ENCODE data around the gene TMPRSS11F.
"Not testable (repeated sequence)": the region's sequence is repeated elsewhere in the genome, so short reads cannot be mapped to it uniquely, and the experiment has no call there.

TMPRSS11F gene

DNA sequence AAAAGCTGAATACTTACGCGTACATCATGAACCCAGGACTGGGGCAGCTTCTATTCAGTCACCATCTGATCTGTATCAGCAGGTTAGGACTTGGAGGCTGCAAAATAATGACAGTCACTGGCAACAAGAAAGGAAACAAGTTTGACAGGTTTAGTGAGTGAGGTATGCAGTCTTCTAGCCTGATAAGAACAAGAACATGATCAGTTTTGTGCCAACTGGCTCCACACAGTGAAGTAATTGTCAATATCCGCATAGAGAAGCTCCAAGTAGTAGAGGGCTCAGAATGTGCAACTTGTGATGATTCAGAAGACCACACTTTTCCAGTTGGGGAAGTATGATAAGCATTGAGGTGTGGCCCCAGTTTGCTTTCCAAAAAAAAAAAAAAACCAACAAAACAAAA lies at the start of gene TMPRSS11F:
Gene TMPRSS11F, minus strand, starts transcription at position 77 of the 400 bp plus-strand sequence. Its CDS starts 49 bp downstream, at position 28.
- POLR2A ChIA-PET: no interaction called here
- no peak for DNase-seq (ENCODE audit: extremely low spot score)
- CTCF ChIA-PET: no interaction called here
- TF ChIP-seq ARNT (IDR thresholded peaks at IDR 0.05): no peak
- no peak for TF ChIP-seq HDGF (IDR thresholded peaks at IDR 0.05; ENCODE audit: borderline replicate concordance)
- no peak for TF ChIP-seq FOXA1 (IDR thresholded peaks at IDR 0.05)
- TF ChIP-seq FOXK2 (IDR thresholded peaks at IDR 0.05): no peak
- TF ChIP-seq LEF1 (IDR thresholded peaks at IDR 0.05; ENCODE audit: borderline replicate concordance): no peak
- TF ChIP-seq SUZ12 (IDR thresholded peaks at IDR 0.05): no peak

DNA sequence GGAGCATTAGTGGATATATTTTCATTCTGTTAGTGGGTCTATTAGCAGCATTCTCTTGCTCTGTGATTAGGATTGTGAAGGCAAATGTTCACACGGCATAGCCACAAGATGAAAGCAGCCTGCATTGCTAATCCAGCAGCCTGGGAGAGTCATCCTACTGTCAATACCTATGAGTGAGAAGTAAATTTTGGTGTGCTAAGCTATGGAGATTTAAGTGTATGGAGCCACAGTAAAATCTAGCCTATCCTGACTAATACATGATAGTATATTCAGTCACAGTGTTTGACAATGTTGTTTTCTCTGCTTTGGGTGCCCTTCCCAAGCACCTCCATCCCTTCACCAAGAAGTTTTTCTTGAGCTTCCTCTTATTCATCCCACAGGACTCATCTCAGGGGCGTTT lies 47.2 kb upstream of the TMPRSS11F start:
- TF ChIP-seq ELF4 (IDR thresholded peaks at IDR 0.05) (no peak), SUZ12 (IDR thresholded peaks at IDR 0.05) (no peak), FOXM1 (IDR thresholded peaks at IDR 0.05; ENCODE audit: borderline replicate concordance) (no peak), HDGF (IDR thresholded peaks at IDR 0.05; ENCODE audit: borderline replicate concordance) (no peak), LEF1 (IDR thresholded peaks at IDR 0.05; ENCODE audit: borderline replicate concordance) (no peak)
- TF ChIP-seq, protein P1, sequence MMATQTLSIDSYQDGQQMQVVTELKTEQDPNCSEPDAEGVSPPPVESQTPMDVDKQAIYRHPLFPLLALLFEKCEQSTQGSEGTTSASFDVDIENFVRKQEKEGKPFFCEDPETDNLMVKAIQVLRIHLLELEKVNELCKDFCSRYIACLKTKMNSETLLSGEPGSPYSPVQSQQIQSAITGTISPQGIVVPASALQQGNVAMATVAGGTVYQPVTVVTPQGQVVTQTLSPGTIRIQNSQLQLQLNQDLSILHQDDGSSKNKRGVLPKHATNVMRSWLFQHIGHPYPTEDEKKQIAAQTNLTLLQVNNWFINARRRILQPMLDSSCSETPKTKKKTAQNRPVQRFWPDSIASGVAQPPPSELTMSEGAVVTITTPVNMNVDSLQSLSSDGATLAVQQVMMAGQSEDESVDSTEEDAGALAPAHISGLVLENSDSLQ (IDR thresholded peaks at IDR 0.05): no peak
- CTCF ChIA-PET: no interaction called here
- DNase-seq (ENCODE audit: extremely low spot score): no peak
- POLR2A ChIA-PET: no interaction called here

DNA sequence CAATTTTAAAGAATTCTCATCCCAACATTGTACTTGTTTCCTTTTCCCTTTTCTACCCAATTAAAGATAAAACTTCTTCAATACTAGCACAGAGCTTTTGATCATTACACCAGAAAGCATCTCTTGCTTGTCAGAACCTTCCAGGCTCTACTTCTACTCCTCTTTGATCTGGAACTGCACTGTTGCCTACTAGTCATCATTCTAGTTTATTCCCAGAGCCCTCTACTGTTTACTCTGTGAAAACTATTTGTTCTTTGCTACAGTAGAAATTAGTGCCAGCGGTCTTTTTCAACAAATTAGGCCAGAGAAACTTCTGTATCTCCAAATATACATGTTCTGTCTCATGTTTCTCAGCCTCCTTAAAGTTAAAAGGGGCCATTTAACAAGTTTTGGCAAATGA lies 46.8 kb upstream of the TMPRSS11F start:
- no peak for DNase-seq (ENCODE audit: extremely low spot score)
- POLR2A ChIA-PET: no interaction called here
- TF ChIP-seq ARNT (IDR thresholded peaks at IDR 0.05) (no peak), LEF1 (IDR thresholded peaks at IDR 0.05; ENCODE audit: borderline replicate concordance) (no peak), L3MBTL2 (conservative IDR thresholded peaks at IDR 0.05) (no peak), TARDBP (IDR thresholded peaks at IDR 0.05) (no peak), ELF4 (IDR thresholded peaks at IDR 0.05) (no peak), FOXA1 (IDR thresholded peaks at IDR 0.05) (no peak)
- TF ChIP-seq, protein P1 (IDR thresholded peaks at IDR 0.05): no peak
- CTCF ChIA-PET: no interaction called here

DNA sequence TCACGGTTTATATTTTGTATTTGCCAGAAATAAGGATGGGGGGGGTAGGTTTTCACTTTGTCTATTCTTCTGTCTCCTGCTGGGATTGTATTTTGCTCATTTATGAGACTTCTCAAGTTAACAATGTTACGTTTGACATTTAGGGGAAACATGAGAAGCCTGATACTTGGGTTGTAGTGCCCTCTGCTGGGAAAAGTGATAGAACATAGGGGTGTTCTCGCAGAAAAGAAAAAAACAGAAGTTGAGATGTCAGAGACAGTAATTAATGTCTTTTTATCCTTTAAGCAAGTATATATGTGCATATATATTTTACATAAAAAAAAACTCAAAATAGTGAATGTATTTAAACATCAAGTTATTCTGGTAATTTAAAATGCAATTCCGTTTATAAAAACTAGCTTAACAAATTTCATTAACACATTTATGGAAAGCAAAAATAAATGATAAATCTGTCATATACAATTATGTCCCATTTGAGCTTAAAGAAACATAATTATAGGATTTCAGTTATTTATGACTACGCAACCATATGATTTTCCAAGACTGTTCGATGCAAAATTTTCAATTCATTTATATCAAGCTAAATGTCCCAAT lies 46.0 kb upstream of the TMPRSS11F start:
- ChIA-PET CTCF (interaction anchor here (0.6 kb wide), 1 partner anchor 49 kb away, joined by 3 read pairs; no protein-coding TSS in a partner anchor), POLR2A (no interaction called here)
- peak; percentile 53 for DNase-seq (ENCODE audit: extremely low spot score)
- no peak for TF ChIP-seq TARDBP (IDR thresholded peaks at IDR 0.05)
- TF ChIP-seq FOXA1 (IDR thresholded peaks at IDR 0.05): no peak
- TF ChIP-seq, protein P1 (IDR thresholded peaks at IDR 0.05): peak; percentile 92
- no peak for TF ChIP-seq FOXK2 (IDR thresholded peaks at IDR 0.05)
- no peak for TF ChIP-seq L3MBTL2 (conservative IDR thresholded peaks at IDR 0.05)
- peak; percentile 91 for TF ChIP-seq ZNF384 (IDR thresholded peaks at IDR 0.05)
- no peak for TF ChIP-seq BHLHE40 (IDR thresholded peaks at IDR 0.05; ENCODE audit: borderline replicate concordance)
- no peak for TF ChIP-seq LEF1 (IDR thresholded peaks at IDR 0.05; ENCODE audit: borderline replicate concordance)
- no peak for TF ChIP-seq SP1 (IDR thresholded peaks at IDR 0.05)
- no peak for TF ChIP-seq ELF4 (IDR thresholded peaks at IDR 0.05)
- no peak for TF ChIP-seq SUZ12 (IDR thresholded peaks at IDR 0.05)

DNA sequence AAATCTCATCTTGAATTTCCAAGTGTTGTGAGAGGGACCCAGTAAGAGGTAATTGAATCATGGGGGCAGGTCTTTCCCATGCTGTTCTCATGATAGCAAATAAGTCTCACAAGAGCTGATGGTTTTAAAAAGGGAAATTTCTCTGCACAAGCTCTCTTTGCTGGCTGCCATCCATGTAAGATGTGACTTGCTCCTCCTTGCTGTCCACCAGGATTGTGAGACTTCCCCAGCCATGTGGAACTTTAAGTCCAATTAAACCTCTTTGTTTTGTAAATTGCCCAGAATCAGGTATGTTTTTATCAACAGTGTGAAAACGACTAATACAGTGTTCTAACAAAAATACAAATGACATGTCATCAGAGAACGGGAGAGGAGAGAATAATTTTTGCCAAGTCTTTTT lies 44.7 kb upstream of the TMPRSS11F start:
- POLR2A ChIA-PET: not testable (repeated sequence)

DNA sequence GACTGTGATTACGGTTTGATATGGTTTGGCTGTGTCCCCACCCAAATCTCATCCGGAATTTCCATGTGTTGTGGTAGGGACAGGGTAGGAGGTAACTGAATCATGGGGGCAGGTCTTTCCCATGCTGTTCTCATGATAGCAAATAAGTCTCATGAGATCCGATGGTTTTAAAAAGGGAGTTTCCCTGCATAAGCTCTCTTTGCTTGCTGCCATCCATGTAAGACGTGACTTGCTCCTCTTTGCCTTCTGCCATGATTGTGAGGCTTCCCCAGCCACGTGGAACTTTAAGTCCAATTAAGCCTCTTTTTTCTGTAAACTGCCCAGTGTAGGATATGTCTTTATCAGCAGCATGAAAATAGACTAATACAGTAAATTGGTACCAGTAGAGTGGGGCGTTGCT lies 42.5 kb upstream of the TMPRSS11F start:
- DNase-seq (ENCODE audit: extremely low spot score); CTCF ChIA-PET; POLR2A ChIA-PET: not testable (repeated sequence)

More for the DNA sequence above, 44.7 kb upstream of the TMPRSS11F start:
- DNase-seq (ENCODE audit: extremely low spot score); CTCF ChIA-PET: not testable (repeated sequence)

DNA sequence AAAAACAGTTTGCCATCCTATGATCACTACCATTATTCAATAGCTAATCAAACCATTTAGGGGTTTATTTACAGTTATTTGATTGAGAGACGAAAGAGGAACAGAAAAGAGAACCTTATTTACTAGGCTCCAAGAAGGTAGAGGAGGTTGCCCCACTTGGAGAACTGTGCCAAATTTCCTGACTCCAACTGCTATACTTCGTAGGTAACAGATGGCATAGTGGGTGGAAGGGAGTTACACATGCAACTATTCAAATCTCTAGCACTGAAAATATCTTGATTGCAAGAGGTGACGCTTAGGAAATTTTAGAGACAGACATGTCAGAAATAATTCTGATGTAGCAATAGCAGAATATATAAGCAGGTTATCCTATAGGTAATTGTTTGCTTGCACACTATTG lies 38.0 kb upstream of the TMPRSS11F start:
- ChIA-PET CTCF (no interaction called here), POLR2A (no interaction called here)
- no peak for DNase-seq (ENCODE audit: extremely low spot score)
- no peak for TF ChIP-seq ARNT (IDR thresholded peaks at IDR 0.05)
- TF ChIP-seq L3MBTL2 (conservative IDR thresholded peaks at IDR 0.05): no peak
- TF ChIP-seq HDGF (IDR thresholded peaks at IDR 0.05; ENCODE audit: borderline replicate concordance): no peak
- TF ChIP-seq FOXK2 (IDR thresholded peaks at IDR 0.05): no peak
- no peak for TF ChIP-seq BHLHE40 (IDR thresholded peaks at IDR 0.05; ENCODE audit: borderline replicate concordance)
- TF ChIP-seq, protein P1 (IDR thresholded peaks at IDR 0.05): no peak
- TF ChIP-seq SUZ12 (IDR thresholded peaks at IDR 0.05): no peak
- TF ChIP-seq NFRKB (IDR thresholded peaks at IDR 0.05): no peak
- no peak for TF ChIP-seq SP1 (IDR thresholded peaks at IDR 0.05)
